Lower leg skin (tissue), 4 donors: Measurements from ENCODE around the gene KCTD16. TPM values are rescaled to one million over a fixed set of nuclear protein-coding genes. Genes with fewer than 3 reads are reported as not detected.

ENCODE experiments used
- DNase-seq, 2 donors: peaks; one replicate each; pipeline ENCODE4 v3.0.0-alpha.2; 2019; ENCODE audit warnings: low spot score in 2 of 2
- H3K4me3 ChIP-seq: fragments of 200-600 bp; sonication (generic); 2 replicates; pipeline ENCODE4 v1.5.1; 2017; ENCODE audit warnings: mild to moderate bottlenecking, low read depth; ENCODE audit not compliant: poor library complexity, severe bottlenecking
- POLR2A ChIP-seq, 2 donors: fragments of 450-650 bp; IDR thresholded peaks; one replicate each; pipeline ENCODE4 v1.6.1; 2016 to 2017; ENCODE audit warnings: antibody characterized with exemption in 2 of 2, mild to moderate bottlenecking in 1 of 2, moderate library complexity in 1 of 2
- WGBS, 2 donors: methylation state at CpG; one replicate each; pipeline ENCODE4 v1.1.5; 2018; 5-methylcytosine and 5-hydroxymethylcytosine counted together
- intact Hi-C: fragments of 100-400 bp; cut with DNase I; formaldehyde crosslinking; loops from one replicate; pipeline ENCODE4 v1.15.0; 2023; ENCODE audit warnings: low total_unique reads
- total RNA-seq, 4 donors: library from RNA; depleted of rRNA; stranded (reverse); fragments of >200 nt; gene quantifications; one replicate each; pipeline ENCODE4 v1.1.0, GENCODE V29; 2016
- TF ChIP-seq, protein P1 (sequence below), 3 donors: fragments of 450-650 bp; IDR thresholded peaks; one replicate each; pipeline ENCODE4 v1.5.1; 2016; ENCODE audit warnings: antibody characterized with exemption in 3 of 3, mild to moderate bottlenecking in 3 of 3, moderate library complexity in 2 of 3

Gene KCTD16
- total RNA-seq, 4 donors from 2014 or later = not detected

DNA sequence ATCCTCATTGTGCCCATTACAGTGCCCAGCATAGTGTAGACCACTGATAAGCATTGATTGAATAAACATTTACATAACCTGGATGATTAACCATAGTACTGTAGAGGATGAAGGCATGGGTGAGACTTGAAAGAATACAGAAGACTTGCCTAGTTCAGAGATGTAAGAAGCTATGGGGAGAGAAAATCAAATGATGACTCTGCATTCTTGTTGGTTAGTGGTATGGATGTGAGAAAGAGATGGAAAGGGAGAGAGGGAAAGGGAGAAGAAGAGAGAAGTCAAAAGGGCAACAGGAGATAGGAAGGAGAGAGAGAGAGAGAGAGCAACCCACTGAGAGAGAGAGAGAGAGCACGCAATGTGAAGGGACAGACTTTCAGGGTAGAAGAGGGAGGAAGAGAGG, 27.0 kb upstream of the KCTD16 start:
- 93 to 97% methylated on average over 1 of the region's 1 CpG for WGBS, 2 donors
- H3K4me3 ChIP-seq = no peak overlapping the region
- no peak for DNase-seq
- intact Hi-C loops = no loop called here
- TF ChIP-seq, protein P1, sequence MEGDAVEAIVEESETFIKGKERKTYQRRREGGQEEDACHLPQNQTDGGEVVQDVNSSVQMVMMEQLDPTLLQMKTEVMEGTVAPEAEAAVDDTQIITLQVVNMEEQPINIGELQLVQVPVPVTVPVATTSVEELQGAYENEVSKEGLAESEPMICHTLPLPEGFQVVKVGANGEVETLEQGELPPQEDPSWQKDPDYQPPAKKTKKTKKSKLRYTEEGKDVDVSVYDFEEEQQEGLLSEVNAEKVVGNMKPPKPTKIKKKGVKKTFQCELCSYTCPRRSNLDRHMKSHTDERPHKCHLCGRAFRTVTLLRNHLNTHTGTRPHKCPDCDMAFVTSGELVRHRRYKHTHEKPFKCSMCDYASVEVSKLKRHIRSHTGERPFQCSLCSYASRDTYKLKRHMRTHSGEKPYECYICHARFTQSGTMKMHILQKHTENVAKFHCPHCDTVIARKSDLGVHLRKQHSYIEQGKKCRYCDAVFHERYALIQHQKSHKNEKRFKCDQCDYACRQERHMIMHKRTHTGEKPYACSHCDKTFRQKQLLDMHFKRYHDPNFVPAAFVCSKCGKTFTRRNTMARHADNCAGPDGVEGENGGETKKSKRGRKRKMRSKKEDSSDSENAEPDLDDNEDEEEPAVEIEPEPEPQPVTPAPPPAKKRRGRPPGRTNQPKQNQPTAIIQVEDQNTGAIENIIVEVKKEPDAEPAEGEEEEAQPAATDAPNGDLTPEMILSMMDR (IDR thresholded peaks at IDR 0.05) = no peak
- no peak for TF ChIP-seq POLR2A (IDR thresholded peaks at IDR 0.05)

DNA sequence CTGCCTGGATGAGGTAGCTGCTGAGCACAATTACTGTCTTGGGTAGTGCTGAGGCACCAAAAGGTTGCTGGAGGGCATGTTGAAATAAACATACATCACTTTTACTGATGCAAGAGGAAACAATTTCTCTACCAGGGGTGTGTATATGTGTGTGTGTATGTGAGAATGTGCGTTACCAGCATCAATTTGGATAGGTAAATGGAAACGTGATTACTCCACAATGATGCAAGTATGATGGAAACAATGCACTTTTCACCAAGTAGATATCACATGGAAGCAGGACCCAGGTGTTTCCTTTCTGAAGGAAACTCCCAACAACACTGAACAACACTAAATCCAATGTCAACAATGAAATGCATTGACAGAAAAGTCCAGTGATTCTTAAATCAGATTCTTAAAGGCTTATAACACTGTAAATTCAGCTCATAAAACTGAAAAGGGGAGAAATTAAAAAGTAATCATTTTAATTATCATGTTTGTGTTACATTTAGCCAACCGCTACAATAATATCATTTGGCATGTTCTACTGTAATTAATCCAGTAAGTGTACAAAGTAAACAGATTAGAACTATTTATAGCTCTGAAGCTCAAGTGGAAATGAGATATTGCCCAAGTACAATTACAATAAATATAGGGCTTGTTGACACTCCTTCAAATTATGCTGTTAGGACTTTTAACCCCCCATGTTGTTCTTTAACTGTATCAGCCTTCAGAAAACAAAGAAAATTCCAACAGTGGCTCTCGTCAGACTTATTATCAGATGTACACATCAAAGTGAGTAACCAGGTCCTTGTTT, 25.5 kb upstream of the KCTD16 start:
- no peak for DNase-seq
- intact Hi-C loops = no loop called here
- 57 to 67% methylated on average over 4 of the region's 4 CpGs for WGBS, 2 donors
- H3K4me3 ChIP-seq = no peak overlapping the region
- TF ChIP-seq POLR2A (IDR thresholded peaks at IDR 0.05) = no peak
- TF ChIP-seq, protein P1 (IDR thresholded peaks at IDR 0.05) = no peak

DNA sequence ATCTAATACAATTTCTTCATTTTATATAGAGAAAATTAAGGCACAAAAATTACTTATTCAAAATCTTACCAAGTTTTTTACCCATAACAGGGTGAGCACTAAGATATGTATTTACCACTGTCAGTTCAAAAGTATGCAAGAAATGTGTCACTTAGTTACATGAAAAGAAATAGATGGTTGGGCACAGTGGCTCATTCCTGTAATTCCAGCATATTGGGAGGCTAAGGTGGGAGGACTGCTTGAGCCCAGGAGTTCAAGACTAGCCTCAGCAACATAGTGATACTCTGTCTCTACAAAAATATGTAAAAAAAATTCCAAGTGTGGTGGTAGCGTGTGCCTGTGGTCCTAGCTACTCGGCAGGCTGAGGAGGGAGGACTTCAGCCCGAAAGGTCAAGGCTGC, 19.6 kb upstream of the KCTD16 start:
- intact Hi-C loops = no loop called here
- WGBS, 2 donors = 87 to 88% methylated on average over 3 of the region's 3 CpGs
- TF ChIP-seq, protein P1 (IDR thresholded peaks at IDR 0.05) = no peak
- no peak for TF ChIP-seq POLR2A (IDR thresholded peaks at IDR 0.05)
- H3K4me3 ChIP-seq = no peak overlapping the region
- no peak for DNase-seq

DNA sequence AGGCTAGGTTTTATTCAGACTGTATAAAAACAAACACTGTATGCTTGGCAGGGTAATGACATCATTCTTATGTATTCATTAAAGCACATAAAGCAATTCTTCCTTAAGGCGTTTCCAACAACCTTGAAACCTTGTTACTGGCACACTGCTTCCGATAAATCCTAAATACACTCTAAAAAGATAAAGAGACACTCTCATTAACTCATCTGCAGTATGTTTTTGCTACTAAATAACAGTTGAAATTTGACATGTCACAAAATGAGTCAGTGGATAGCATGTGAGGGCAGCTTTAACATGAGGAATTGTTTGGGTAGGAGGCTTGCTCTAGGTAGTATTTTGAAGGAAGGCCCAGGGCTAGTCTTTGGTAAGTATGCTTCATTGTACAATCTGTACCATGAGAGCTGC, 13.9 kb upstream of the KCTD16 start:
- TF ChIP-seq, protein P1 (IDR thresholded peaks at IDR 0.05) = no peak
- no peak for TF ChIP-seq POLR2A (IDR thresholded peaks at IDR 0.05)
- no peak overlapping the region for H3K4me3 ChIP-seq
- no peak for DNase-seq
- intact Hi-C loops = no loop called here
- 36 to 42% methylated on average over 2 of the region's 2 CpGs for WGBS, 2 donors

DNA sequence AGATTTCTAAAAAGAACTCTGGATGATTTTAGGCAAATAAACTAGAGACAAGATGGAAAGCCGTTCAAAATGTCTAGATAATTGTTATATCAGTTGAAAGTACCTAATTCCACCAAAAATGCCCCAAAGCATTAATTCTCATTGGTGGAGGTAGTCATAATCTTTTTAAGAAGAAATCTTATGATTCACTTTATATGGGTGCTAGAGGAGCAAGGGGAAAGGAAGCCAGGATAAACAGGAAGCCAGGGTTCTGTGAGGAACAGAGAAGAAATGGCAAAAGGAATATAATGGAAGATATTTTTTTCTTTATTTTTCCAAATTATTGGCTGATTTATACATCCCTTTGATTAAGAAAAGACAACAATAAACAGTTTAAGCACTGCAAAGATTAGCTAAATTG, 8.0 kb upstream of the KCTD16 start:
- H3K4me3 ChIP-seq = no peak overlapping the region
- WGBS, 2 donors = 93 to 98% methylated on average over 1 of the region's 1 CpG
- intact Hi-C loops = no loop called here
- no peak for DNase-seq
- no peak for TF ChIP-seq POLR2A (IDR thresholded peaks at IDR 0.05)
- TF ChIP-seq, protein P1 (IDR thresholded peaks at IDR 0.05) = no peak

DNA sequence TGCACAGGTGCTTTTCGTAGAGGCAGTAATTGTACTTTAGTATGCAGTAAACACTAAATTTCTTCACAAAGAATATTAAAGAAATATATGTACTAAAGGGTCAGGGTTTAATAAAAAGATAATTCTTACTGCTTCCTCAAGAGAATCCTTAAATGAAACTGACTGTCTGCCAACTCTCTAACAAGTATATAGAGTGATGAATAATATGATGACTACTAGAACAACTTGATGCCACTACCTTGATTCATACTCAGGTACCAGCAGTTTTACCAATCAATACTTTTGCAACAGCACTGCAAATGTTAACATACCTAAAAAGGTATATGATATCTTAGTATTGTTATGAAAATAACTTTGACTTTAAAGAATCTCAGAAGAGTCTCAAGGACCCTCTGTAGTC, 4.0 kb upstream of the KCTD16 start:
- no peak for TF ChIP-seq POLR2A (IDR thresholded peaks at IDR 0.05)
- TF ChIP-seq, protein P1 (IDR thresholded peaks at IDR 0.05) = no peak
- WGBS, 2 donors = 83% methylated on average over 1 of the region's 1 CpG
- intact Hi-C loops = no loop called here
- DNase-seq = no peak
- H3K4me3 ChIP-seq = no peak overlapping the region
